H1 (cell line): ENCODE results near the gene KRT17. TPM values are rescaled to one million over a fixed set of nuclear protein-coding genes. Genes with fewer than 3 reads are reported as not detected.
A peak's percentile ranks its signal among the peaks of the same experiment; 100 is the strongest.

Experiments used
- ASH2L ChIP-seq: fragments of 200-600, 300-600 bp; sonication (generic); IDR thresholded peaks from one replicate; pipeline ENCODE4 v1.7.1; 2017; ENCODE audit warnings: low read length
- ATF2 ChIP-seq: IDR thresholded peaks from 2 replicates; pipeline ENCODE4 v1.6.1; 2012; ENCODE audit warnings: low read length, inconsistent platforms
- ATF3 ChIP-seq: IDR thresholded peaks from 2 replicates; pipeline ENCODE4 v1.6.1; 2011; ENCODE audit warnings: low read depth, mild to moderate bottlenecking, low read length; ENCODE audit not compliant: insufficient read depth
- BRCA1 ChIP-seq: IDR thresholded peaks from 2 replicates; pipeline ENCODE4 v1.6.1; 2012; ENCODE audit warnings: low read depth, low read length, improper control_type of control experiment
- CBX8 ChIP-seq: fragments of 300-800, 300-1000 bp; sonication (generic); IDR thresholded peaks from 2 replicates; pipeline ENCODE4 v1.7.1; 2016; ENCODE audit warnings: low read depth, low read length, borderline replicate concordance
- CHD2 ChIP-seq: IDR thresholded peaks from 2 replicates; pipeline ENCODE4 v1.6.1; 2012; ENCODE audit warnings: low read length, improper control_type of control experiment
- CREB1 ChIP-seq: IDR thresholded peaks from 2 replicates; pipeline ENCODE4 v1.6.1; 2012; ENCODE audit warnings: inconsistent platforms
- EGR1 ChIP-seq: IDR thresholded peaks from 2 replicates; pipeline ENCODE4 v1.6.1; 2011; ENCODE audit warnings: low read depth, low read length, borderline replicate concordance
- EZH2 ChIP-seq: fragments of 200-600 bp; sonication (generic); IDR thresholded peaks from 2 replicates; pipeline ENCODE4 v1.7.1; 2012; ENCODE audit warnings: low read depth, mild to moderate bottlenecking, moderate library complexity, low read length, inconsistent platforms; ENCODE audit not compliant: severe bottlenecking
- FOSL1 ChIP-seq: IDR thresholded peaks from 2 replicates; pipeline ENCODE4 v1.6.1; 2011; ENCODE audit warnings: mild to moderate bottlenecking, low read depth, low read length, moderate library complexity; ENCODE audit not compliant: insufficient read depth
- GABPA ChIP-seq: IDR thresholded peaks from 2 replicates; pipeline ENCODE4 v1.6.1; 2011; ENCODE audit warnings: mild to moderate bottlenecking, low read length, moderate library complexity, borderline replicate concordance; ENCODE audit not compliant: insufficient read depth
- GTF2F1 ChIP-seq: IDR thresholded peaks from 2 replicates; pipeline ENCODE4 v1.6.1; 2012; ENCODE audit warnings: low read depth, low read length, improper control_type of control experiment, borderline replicate concordance
- KDM1A ChIP-seq: fragments of 200-600, 300-600 bp; sonication (generic); IDR thresholded peaks from 2 replicates; pipeline ENCODE4 v1.7.1; 2016; ENCODE audit warnings: mild to moderate bottlenecking, low read length, borderline replicate concordance
- KDM4A ChIP-seq: IDR thresholded peaks from one replicate; pipeline ENCODE4 v1.7.1; 2012; ENCODE audit warnings: low read depth, mild to moderate bottlenecking, moderate library complexity, low read length, inconsistent platforms; ENCODE audit not compliant: severe bottlenecking
- MAFK ChIP-seq: IDR thresholded peaks from 2 replicates; pipeline ENCODE4 v1.6.1; 2012; ENCODE audit warnings: low read depth, mild to moderate bottlenecking, improper control_type of control experiment, low read length
- POLR2A ChIP-seq, 2 experiments: IDR thresholded peaks; 1 replicate in 1 of 2; 2 replicates in 1 of 2; pipeline ENCODE4 v1.6.1; 2011; ENCODE audit warnings: low read depth in 2 of 2, low read length in 2 of 2, mild to moderate bottlenecking in 2 of 2; ENCODE audit errors: control extremely low read depth in 1 of 2
- POLR2AphosphoS5 ChIP-seq: IDR thresholded peaks from 2 replicates; pipeline ENCODE4 v1.6.1; 2011; ENCODE audit warnings: low read depth, low read length
- SAP30 ChIP-seq: fragments of 300-600 bp; sonication (generic); IDR thresholded peaks from 2 replicates; pipeline ENCODE4 v1.7.1; 2012; ENCODE audit warnings: low read length, moderate library complexity, mild to moderate bottlenecking, inconsistent platforms; ENCODE audit not compliant: insufficient read depth, insufficient replicate concordance
- SIN3A ChIP-seq, 2 experiments: IDR thresholded peaks in 1 of 2; conservative IDR thresholded peaks in 1 of 2; 2 replicates each; pipeline ENCODE4 v1.6.1; 2011 to 2012; ENCODE audit warnings: low read length in 2 of 2, improper control_type of control experiment in 1 of 2, low read depth in 1 of 2, mild to moderate bottlenecking in 1 of 2
- SIX5 ChIP-seq: IDR thresholded peaks from 2 replicates; pipeline ENCODE4 v1.6.1; 2011; ENCODE audit warnings: mild to moderate bottlenecking, low read depth, low read length
- TAF1 ChIP-seq: IDR thresholded peaks from 2 replicates; pipeline ENCODE4 v1.6.1; 2011; ENCODE audit warnings: mild to moderate bottlenecking, low read depth, low read length
- YY1 ChIP-seq: IDR thresholded peaks from 2 replicates; pipeline ENCODE4 v1.6.1; 2011; ENCODE audit warnings: low read depth, mild to moderate bottlenecking, low read length
- ZNF274 ChIP-seq: IDR thresholded peaks from 2 replicates; pipeline ENCODE4 v1.7.0; 2012; ENCODE audit warnings: low read length, borderline replicate concordance; ENCODE audit errors: extremely low read depth
- polyA plus RNA-seq, 7 experiments: library from polyadenylated mRNA; depleted of rRNA in 3 of 7; stranded (reverse) in 5 of 7; unstranded in 2 of 7; fragments of >200 nt in 5 of 7; fragments of 200-250 nt in 2 of 7; gene quantifications; 1 replicate in 5 of 7; 2 replicates in 1 of 7; 4 replicates in 1 of 7; pipeline versions ENCODE4 v1.2.1 to v1.2.3, GENCODE V29; 2011 to 2013; ENCODE audit warnings: missing spikeins in 2 of 7, mixed read lengths in 2 of 7
- total RNA-seq: library from RNA; stranded (reverse); fragmentation: NEBNext Ultra II Directional; extraction: Animal tissue kit (Norgen Biotek cat#: 25700); gene quantifications from 2 replicates; pipeline ENCODE4 v1.2.1, GENCODE V29; 2021

Gene KRT17
- total and polyA plus RNA-seq, 2 of the 8 experiments (the other 6 are each of a cell fraction or from before 2014, with no cell fraction given) = 0.50 to 0.95 TPM

- TF ChIP-seq KDM4A = peak; percentile 6
- TF ChIP-seq SIX5 = no peak
- TF ChIP-seq GTF2F1 = no peak
- no peak for TF ChIP-seq ZNF274
- TF ChIP-seq ATF2 = no peak
- 0 out of 2 replicates have a peak, but pooled peaks have one; percentile 17 for TF ChIP-seq YY1
- no peak for TF ChIP-seq BRCA1
- TF ChIP-seq CREB1 = peak; percentile 61; the same call in 1 of the 2 replicates
- no peak for TF ChIP-seq POLR2A (IDR thresholded peaks at IDR 0.05; ENCODE audit: control extremely low read depth in 1 of 2, low read depth in 2 of 2, low read length in 2 of 2)
- no peak; the same call in 1 of the 2 replicates for TF ChIP-seq POLR2AphosphoS5
- TF ChIP-seq TAF1 = peak; percentile 24; the same call in 1 of the 2 replicates
- peak; percentile 25 to 63; a peak in 1 of 4 replicates for TF ChIP-seq SIN3A (conservative IDR thresholded peaks at IDR 0.05 in 1 of 2, IDR thresholded peaks at IDR 0.05 in 1 of 2; ENCODE audit: low read depth in 1 of 2, low read length in 2 of 2)
- no peak for TF ChIP-seq EGR1
- TF ChIP-seq FOSL1 = no peak
- TF ChIP-seq ATF3 = peak; percentile 12; the same call in 1 of the 2 replicates
- TF ChIP-seq KDM1A = peak; percentile 54; the same call in 1 of the 2 replicates
- no peak for TF ChIP-seq CBX8
- no peak for TF ChIP-seq MAFK
- TF ChIP-seq SAP30 = no peak
- TF ChIP-seq GABPA = peak; percentile 56; the same call in 1 of the 2 replicates
- no peak for TF ChIP-seq CHD2
- TF ChIP-seq ASH2L = peak; percentile 81
- TF ChIP-seq EZH2 = no peak
Measured at GRCh38 chr17:41665566-41666236, 41.3 kb upstream of the KRT17 start (continued).
